Measurements from ENCODE around the gene MYBPC2. TPM values are rescaled to one million over a fixed set of nuclear protein-coding genes. Genes with fewer than 3 reads are reported as not detected.

Gene MYBPC2
- total and polyA plus RNA-seq, 9 of the 15 experiments (the other 6 are each of a cell fraction or from before 2014, with no cell fraction given) = 0.01 to 0.14 (median 0.04) TPM; not detected in 6

DNA sequence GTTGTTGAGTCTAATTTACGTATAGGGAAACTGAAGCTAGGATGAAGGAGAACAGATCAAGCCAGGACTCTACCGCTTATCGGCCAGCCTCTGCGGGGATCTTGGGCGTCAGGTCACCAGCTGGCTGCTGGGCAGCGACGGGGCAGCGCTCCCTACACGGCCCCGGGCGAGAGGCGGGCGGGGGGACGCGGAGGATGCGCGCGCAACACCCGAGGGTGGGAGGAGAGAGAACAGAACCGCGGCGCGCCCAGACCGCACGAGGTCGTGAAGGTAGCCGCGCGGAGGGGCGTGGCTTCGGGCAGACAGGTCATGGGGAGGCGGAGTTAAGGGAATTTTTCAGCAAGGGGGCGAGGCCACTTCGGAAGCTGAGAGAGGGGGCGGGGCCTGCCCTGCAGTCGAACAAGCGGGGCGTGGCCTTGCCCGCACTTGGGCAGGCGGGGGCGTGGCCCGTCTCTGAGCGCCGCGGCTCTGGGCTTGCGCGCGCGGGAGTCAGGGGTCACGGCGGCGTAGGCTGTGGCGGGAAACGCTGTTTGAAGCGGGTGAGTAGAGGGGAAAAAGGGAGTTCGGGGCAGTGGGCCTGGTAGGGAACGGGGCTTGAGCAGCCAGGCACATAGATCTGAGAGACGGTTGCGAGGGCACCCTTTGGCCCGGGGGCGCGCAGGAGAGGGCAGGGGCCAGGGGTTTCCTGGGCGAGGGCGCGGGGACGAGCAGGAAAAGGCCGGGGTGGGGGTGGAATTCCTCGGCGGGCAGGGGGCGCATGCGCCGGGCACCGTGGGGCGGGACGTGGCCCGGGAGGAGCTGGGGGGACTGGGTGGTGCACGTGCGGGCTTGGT lies 48.6 kb upstream of the MYBPC2 start, which contains the start of gene POLD1 (continued):
- TF ChIP-seq, protein P1, sequence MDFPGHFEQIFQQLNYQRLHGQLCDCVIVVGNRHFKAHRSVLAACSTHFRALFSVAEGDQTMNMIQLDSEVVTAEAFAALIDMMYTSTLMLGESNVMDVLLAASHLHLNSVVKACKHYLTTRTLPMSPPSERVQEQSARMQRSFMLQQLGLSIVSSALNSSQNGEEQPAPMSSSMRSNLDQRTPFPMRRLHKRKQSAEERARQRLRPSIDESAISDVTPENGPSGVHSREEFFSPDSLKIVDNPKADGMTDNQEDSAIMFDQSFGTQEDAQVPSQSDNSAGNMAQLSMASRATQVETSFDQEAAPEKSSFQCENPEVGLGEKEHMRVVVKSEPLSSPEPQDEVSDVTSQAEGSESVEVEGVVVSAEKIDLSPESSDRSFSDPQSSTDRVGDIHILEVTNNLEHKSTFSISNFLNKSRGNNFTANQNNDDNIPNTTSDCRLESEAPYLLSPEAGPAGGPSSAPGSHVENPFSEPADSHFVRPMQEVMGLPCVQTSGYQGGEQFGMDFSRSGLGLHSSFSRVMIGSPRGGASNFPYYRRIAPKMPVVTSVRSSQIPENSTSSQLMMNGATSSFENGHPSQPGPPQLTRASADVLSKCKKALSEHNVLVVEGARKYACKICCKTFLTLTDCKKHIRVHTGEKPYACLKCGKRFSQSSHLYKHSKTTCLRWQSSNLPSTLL (IDR thresholded peaks at IDR 0.05) = no peak
- 0 out of 2 replicates have a peak, but pooled peaks have one; percentile 11 for TF ChIP-seq POLR2AphosphoS5 (IDR thresholded peaks at IDR 0.05; ENCODE audit: control insufficient read depth, insufficient read depth, low read depth, low read length)
- TF ChIP-seq, protein P2, sequence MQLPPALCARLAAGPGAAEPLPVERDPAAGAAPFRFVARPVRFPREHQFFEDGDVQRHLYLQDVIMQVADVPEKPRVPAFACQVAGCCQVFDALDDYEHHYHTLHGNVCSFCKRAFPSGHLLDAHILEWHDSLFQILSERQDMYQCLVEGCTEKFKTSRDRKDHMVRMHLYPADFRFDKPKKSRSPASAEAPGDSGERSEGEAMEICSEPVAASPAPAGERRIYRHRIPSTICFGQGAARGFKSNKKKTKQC (CRISPR knock-in tag; IDR thresholded peaks at IDR 0.05) = peak; percentile 29; the same call in 1 of the 2 replicates
- TF ChIP-seq MTA1 (IDR thresholded peaks at IDR 0.05; ENCODE audit: borderline replicate concordance) = 0 out of 2 replicates have a peak, but pooled peaks have one; percentile 14
- TF ChIP-seq, protein P3, sequence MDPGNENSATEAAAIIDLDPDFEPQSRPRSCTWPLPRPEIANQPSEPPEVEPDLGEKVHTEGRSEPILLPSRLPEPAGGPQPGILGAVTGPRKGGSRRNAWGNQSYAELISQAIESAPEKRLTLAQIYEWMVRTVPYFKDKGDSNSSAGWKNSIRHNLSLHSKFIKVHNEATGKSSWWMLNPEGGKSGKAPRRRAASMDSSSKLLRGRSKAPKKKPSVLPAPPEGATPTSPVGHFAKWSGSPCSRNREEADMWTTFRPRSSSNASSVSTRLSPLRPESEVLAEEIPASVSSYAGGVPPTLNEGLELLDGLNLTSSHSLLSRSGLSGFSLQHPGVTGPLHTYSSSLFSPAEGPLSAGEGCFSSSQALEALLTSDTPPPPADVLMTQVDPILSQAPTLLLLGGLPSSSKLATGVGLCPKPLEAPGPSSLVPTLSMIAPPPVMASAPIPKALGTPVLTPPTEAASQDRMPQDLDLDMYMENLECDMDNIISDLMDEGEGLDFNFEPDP (CRISPR knock-in tag; IDR thresholded peaks at IDR 0.05) = 0 out of 2 replicates have a peak, but pooled peaks have one; percentile 59
- TF ChIP-seq, protein P4, sequence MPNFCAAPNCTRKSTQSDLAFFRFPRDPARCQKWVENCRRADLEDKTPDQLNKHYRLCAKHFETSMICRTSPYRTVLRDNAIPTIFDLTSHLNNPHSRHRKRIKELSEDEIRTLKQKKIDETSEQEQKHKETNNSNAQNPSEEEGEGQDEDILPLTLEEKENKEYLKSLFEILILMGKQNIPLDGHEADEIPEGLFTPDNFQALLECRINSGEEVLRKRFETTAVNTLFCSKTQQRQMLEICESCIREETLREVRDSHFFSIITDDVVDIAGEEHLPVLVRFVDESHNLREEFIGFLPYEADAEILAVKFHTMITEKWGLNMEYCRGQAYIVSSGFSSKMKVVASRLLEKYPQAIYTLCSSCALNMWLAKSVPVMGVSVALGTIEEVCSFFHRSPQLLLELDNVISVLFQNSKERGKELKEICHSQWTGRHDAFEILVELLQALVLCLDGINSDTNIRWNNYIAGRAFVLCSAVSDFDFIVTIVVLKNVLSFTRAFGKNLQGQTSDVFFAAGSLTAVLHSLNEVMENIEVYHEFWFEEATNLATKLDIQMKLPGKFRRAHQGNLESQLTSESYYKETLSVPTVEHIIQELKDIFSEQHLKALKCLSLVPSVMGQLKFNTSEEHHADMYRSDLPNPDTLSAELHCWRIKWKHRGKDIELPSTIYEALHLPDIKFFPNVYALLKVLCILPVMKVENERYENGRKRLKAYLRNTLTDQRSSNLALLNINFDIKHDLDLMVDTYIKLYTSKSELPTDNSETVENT (CRISPR knock-in tag; IDR thresholded peaks at IDR 0.05) = peak; percentile 63
- TF ChIP-seq, protein P5, sequence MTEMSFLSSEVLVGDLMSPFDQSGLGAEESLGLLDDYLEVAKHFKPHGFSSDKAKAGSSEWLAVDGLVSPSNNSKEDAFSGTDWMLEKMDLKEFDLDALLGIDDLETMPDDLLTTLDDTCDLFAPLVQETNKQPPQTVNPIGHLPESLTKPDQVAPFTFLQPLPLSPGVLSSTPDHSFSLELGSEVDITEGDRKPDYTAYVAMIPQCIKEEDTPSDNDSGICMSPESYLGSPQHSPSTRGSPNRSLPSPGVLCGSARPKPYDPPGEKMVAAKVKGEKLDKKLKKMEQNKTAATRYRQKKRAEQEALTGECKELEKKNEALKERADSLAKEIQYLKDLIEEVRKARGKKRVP (CRISPR knock-in tag; IDR thresholded peaks at IDR 0.05) = peak; percentile 39; the same call in 1 of the 2 replicates
- TF ChIP-seq, protein P6, sequence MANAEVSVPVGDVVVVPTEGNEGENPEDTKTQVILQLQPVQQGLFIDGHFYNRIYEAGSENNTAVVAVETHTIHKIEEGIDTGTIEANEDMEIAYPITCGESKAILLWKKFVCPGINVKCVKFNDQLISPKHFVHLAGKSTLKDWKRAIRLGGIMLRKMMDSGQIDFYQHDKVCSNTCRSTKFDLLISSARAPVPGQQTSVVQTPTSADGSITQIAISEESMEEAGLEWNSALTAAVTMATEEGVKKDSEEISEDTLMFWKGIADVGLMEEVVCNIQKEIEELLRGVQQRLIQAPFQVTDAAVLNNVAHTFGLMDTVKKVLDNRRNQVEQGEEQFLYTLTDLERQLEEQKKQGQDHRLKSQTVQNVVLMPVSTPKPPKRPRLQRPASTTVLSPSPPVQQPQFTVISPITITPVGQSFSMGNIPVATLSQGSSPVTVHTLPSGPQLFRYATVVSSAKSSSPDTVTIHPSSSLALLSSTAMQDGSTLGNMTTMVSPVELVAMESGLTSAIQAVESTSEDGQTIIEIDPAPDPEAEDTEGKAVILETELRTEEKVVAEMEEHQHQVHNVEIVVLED (CRISPR knock-in tag; IDR thresholded peaks at IDR 0.05) = peak; percentile 93
- no peak for TF ChIP-seq TSC22D4 (tag; IDR thresholded peaks at IDR 0.05)
- no peak; the same call in 1 of the 2 replicates for TF ChIP-seq DNMT1 (IDR thresholded peaks at IDR 0.05)
- TF ChIP-seq ZBTB1 (CRISPR knock-in tag; IDR thresholded peaks at IDR 0.05; ENCODE audit: borderline replicate concordance, low read depth) = peak; percentile 28; the same call in 1 of the 2 replicates
- TF ChIP-seq, protein P7, sequence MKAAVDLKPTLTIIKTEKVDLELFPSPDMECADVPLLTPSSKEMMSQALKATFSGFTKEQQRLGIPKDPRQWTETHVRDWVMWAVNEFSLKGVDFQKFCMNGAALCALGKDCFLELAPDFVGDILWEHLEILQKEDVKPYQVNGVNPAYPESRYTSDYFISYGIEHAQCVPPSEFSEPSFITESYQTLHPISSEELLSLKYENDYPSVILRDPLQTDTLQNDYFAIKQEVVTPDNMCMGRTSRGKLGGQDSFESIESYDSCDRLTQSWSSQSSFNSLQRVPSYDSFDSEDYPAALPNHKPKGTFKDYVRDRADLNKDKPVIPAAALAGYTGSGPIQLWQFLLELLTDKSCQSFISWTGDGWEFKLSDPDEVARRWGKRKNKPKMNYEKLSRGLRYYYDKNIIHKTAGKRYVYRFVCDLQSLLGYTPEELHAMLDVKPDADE (conservative IDR thresholded peaks at IDR 0.05; ENCODE audit: control insufficient read depth, low read depth, low read length) = no peak
- TF ChIP-seq ATF7 (IDR thresholded peaks at IDR 0.05) = peak; percentile 67; the same call in 1 of the 2 replicates
- TF ChIP-seq ELF1 (tag; IDR thresholded peaks at IDR 0.05) = no peak

All from K562 (cell line).